B cell (primary cell): ENCODE data around the gene MPDU1. TPM values are rescaled to one million over a fixed set of nuclear protein-coding genes. Genes with fewer than 3 reads are reported as not detected.

Experiments used
- ATAC-seq: fragments of 200-7000 bp; cut with Tn5 transposase; one replicate; pipeline ENCODE4 v1.10.0; 2021; ENCODE audit warnings: low read depth, mild to moderate bottlenecking, moderate number of reproducible peaks, moderate library complexity
- CTCF ChIA-PET: fragments of 350-600 bp; sonication (Branson Sonifier 250); formaldehyde crosslinking; loops from one replicate; lab custom pipeline; 2021; ENCODE audit warnings: antibody characterized with exemption, inconsistent platforms; lab: Charles Lee
- POLR2A ChIA-PET: fragments of 350-600 bp; sonication (Branson Sonifier 250); formaldehyde crosslinking; loops from one replicate; lab custom pipeline; 2021; ENCODE audit warnings: antibody characterized with exemption; lab: Charles Lee
- DNase-seq: peaks from one replicate; pipeline ENCODE4 v3.0.0; 2013
- H2AFZ ChIP-seq: 2 replicates; pipeline ENCODE4 v1.6.1; 2012; ENCODE audit warnings: mild to moderate bottlenecking, low read depth, low read length; ENCODE audit not compliant: insufficient read depth, poor library complexity, severe bottlenecking
- H3K27ac ChIP-seq, 2 donors: 1 replicate in 1 of 2; 2 replicates in 1 of 2; pipeline ENCODE4 v1.5.1; 2012 to 2013; ENCODE audit warnings: low read length in 2 of 2, mild to moderate bottlenecking in 2 of 2, moderate library complexity in 1 of 2
- H3K27me3 ChIP-seq, 4 experiments: fragments of 200-600 bp in 1 of 4; sonication (generic) in 1 of 4; replicated peaks in 1 of 4; 1 replicate in 2 of 4; 2 replicates in 2 of 4; pipeline versions ENCODE4 v1.6.1 to v1.7.0; 2013 to 2016; ENCODE audit warnings: low read length in 3 of 4, mild to moderate bottlenecking in 2 of 4, mixed read lengths in 1 of 4, moderate library complexity in 1 of 4; ENCODE audit not compliant: insufficient read depth in 4 of 4, control insufficient read depth in 3 of 4; ENCODE audit errors: control extremely low read depth in 1 of 4
- H3K36me3 ChIP-seq, 2 experiments: replicated peaks in 1 of 2; 1 replicate in 1 of 2; 2 replicates in 1 of 2; pipeline versions ENCODE4 v1.6.1 to v1.7.1; 2013; ENCODE audit warnings: low read length in 1 of 2; ENCODE audit not compliant: insufficient read depth in 2 of 2, control insufficient read depth in 1 of 2; ENCODE audit errors: control extremely low read depth in 1 of 2, extremely low read depth in 1 of 2
- H3K4me1 ChIP-seq, 2 donors: fragments of 200-600 bp in 1 of 2; sonication (generic) in 1 of 2; 1 replicate in 1 of 2; 2 replicates in 1 of 2; pipeline versions ENCODE4 v1.5.1 to v1.6.1; 2013 to 2017; ENCODE audit warnings: low read length in 2 of 2; ENCODE audit not compliant: control insufficient read depth in 2 of 2, insufficient read depth in 2 of 2
- H3K4me2 ChIP-seq: replicated peaks from 2 replicates; pipeline ENCODE3; 2012; ENCODE audit warnings: mild to moderate bottlenecking, low read depth, low read length; ENCODE audit not compliant: poor library complexity, severe bottlenecking
- H3K4me3 ChIP-seq, 5 experiments: fragments of 200-600 bp in 1 of 5; sonication (generic) in 1 of 5; 1 replicate in 3 of 5; 2 replicates in 2 of 5; pipeline versions ENCODE4 v1.5.1 to v1.7.0; 2011 to 2016; ENCODE audit warnings: low read length in 4 of 5, mild to moderate bottlenecking in 4 of 5, low read depth in 2 of 5, control low read depth in 1 of 5, moderate library complexity in 1 of 5; ENCODE audit not compliant: insufficient read depth in 1 of 5; ENCODE audit errors: control extremely low read depth in 1 of 5, extremely low read depth in 1 of 5
- H3K79me2 ChIP-seq: fragments of 200-600 bp; sonication (generic); one replicate; pipeline ENCODE4 v1.6.0; 2016; ENCODE audit warnings: low read length; ENCODE audit not compliant: control insufficient read depth, insufficient read depth
- H3K9ac ChIP-seq: fragments of 200-600 bp; sonication (generic); 2 replicates; pipeline ENCODE4 v1.6.1; 2017; ENCODE audit warnings: mild to moderate bottlenecking, low read length, moderate library complexity
- H3K9me3 ChIP-seq, 3 donors: one replicate each; pipeline versions ENCODE4 v1.6.1 to v1.7.1; 2013; ENCODE audit warnings: low read length in 2 of 3; ENCODE audit not compliant: control insufficient read depth in 2 of 3, insufficient read depth in 1 of 3; ENCODE audit errors: control extremely low read depth in 1 of 3
- H4K20me1 ChIP-seq: 2 replicates; pipeline ENCODE4 v1.6.0; 2012; ENCODE audit warnings: mild to moderate bottlenecking, low read length; ENCODE audit not compliant: insufficient read depth, control insufficient read depth, poor library complexity, severe bottlenecking
- H3K27ac Mint-ChIP-seq: one replicate; pipeline ENCODE4 v1.8.0; 2021; ENCODE audit warnings: mixed read lengths
- H3K27me3 Mint-ChIP-seq: one replicate; pipeline ENCODE4 v1.8.0; 2021; ENCODE audit warnings: mixed read lengths
- H3K4me1 Mint-ChIP-seq: one replicate; pipeline ENCODE4 v1.8.0; 2021; ENCODE audit warnings: mixed read lengths
- H3K4me3 Mint-ChIP-seq: one replicate; pipeline ENCODE4 v1.8.0; 2021; ENCODE audit warnings: mixed read lengths
- H3K9me3 Mint-ChIP-seq: one replicate; pipeline ENCODE4 v1.8.0; 2022; ENCODE audit warnings: mixed read lengths; ENCODE audit not compliant: insufficient read depth
- CTCF ChIP-seq: fragments of 200-600 bp; IDR thresholded peaks from one replicate; pipeline ENCODE4 v1.8.0; 2022; ENCODE audit warnings: antibody characterized with exemption, mild to moderate bottlenecking
- EZH2 ChIP-seq: IDR thresholded peaks from 2 replicates; pipeline ENCODE4 v1.6.1; 2012; ENCODE audit warnings: borderline replicate concordance, low read depth, mild to moderate bottlenecking, moderate library complexity, low read length; ENCODE audit not compliant: insufficient read depth, poor library complexity, severe bottlenecking
- WGBS: methylation state at CpG from one replicate; pipeline ENCODE4 v1.1.5; 2013; ENCODE audit warnings: missing lambda C conversion rate; ENCODE audit not compliant: insufficient coverage; 5-methylcytosine and 5-hydroxymethylcytosine counted together
- intact Hi-C: fragments of 100-400 bp; cut with micrococcal nuclease; formaldehyde crosslinking; loops from one replicate; pipeline ENCODE4 v1.10.0; 2022
- polyA plus RNA-seq: library from polyadenylated mRNA; depleted of rRNA; stranded (reverse); fragments of >200 nt; gene quantifications from 2 replicates; pipeline ENCODE4 v1.2.3, GENCODE V29; 2012
- total RNA-seq, 2 donors: library from RNA; stranded (reverse); fragments of 120-200 nt in 1 of 2; gene quantifications; 1 replicate in 1 of 2; 2 replicates in 1 of 2; pipeline versions ENCODE4 v1.2.3 to v1.2.4, GENCODE V29; 2013 to 2022

MPDU1 gene
- total and polyA plus RNA-seq, 2 donors (not counting 1 experiment from before 2014, with no cell fraction given), result 31.7 to 51.5 TPM

DNA sequence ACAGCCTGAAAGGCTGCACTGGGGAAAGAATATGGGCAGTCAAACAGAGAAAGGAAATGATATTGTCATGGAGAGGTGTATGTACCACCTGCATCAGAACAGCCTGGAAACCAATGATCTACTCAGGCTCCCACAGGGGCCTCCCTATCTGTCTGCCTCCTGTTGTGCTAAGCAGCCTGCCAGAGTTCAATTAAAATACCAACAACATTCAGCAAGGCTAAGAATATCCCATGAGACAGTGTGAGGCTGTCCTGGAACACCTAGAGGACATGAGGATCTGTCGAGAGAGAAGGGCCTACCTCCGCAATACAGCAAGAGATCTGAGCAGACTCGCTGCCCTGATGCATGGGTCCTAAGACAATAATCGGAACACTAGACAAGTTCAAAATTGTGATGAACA, 22.6 kb downstream of the MPDU1 start:
- ChIA-PET POLR2A (no interaction called here), CTCF (interaction anchor here (0.8 kb wide), 1 partner anchor 26 kb away, joined by 3 read pairs; no protein-coding TSS in a partner anchor)
- Mint-ChIP-seq H3K4me3 (no peak overlapping the region), H3K27me3 (no peaks in the 10 kb centered on the region), H3K9me3 (no peaks in the 10 kb centered on the region), H3K27ac (no peak overlapping the region), H3K4me1 (peaks cover 7% of the 10 kb centered on the region)
- no peak for DNase-seq
- Histone ChIP-seq H3K4me1 (no peaks in the 10 kb centered on the region), H2AFZ (no peak overlapping the region), H3K9me3 (no peaks in the 10 kb centered on the region), H4K20me1 (peaks cover 27% of the 10 kb centered on the region), H3K4me3 (no peak overlapping the region), H3K4me2 (no peak overlapping the region), H3K79me2 (peaks cover 46% of the 10 kb centered on the region), H3K9ac (no peak overlapping the region), H3K36me3 (peaks cover 2 to 40% of the 10 kb centered on the region in 2 experiments), H3K27me3 (no peaks in the 10 kb centered on the region), H3K27ac (no peak overlapping the region)
- WGBS, result 96% methylated on average over 3 of the region's 4 CpGs
- no peak for TF ChIP-seq EZH2
- no peak for TF ChIP-seq CTCF
- intact Hi-C loops, result no loop called here
- no peak for ATAC-seq

DNA sequence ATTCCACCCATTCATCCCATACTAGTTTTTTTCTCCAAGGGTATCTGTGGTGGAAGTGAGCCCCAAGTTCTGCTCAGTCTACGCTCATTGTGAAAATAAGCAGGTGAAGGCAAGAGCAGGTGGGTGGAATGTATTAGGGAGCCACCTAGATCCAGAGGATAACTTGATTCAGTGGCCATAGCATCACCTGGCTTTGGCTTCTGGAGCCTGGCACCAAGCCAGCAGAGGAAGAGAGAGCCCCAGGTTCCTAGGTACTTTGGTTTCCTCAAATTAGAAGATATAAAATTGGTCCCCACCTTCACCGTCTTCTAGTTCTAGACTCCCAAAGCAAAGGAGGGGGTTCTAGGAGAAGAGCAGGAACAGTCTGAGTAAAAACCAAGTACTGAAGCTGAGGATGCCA, 27.0 kb downstream of the MPDU1 start:
- Histone ChIP-seq H3K9me3 (no peaks in the 10 kb centered on the region), H3K9ac (no peak overlapping the region), H3K4me3 (no peak overlapping the region), H3K4me1 (peaks cover 12 to 25% of the 10 kb centered on the region in 2 donors), H2AFZ (no peak overlapping the region), H3K36me3 (peaks cover 1 to 19% of the 10 kb centered on the region in 2 experiments), H4K20me1 (peaks cover 46% of the 10 kb centered on the region), H3K27ac (no peak overlapping the region), H3K79me2 (peaks cover 74% of the 10 kb centered on the region), H3K27me3 (no peaks in the 10 kb centered on the region), H3K4me2 (no peak overlapping the region)
- WGBS, result 100% methylated on average over 1 of the region's 2 CpGs
- Mint-ChIP-seq H3K9me3 (no peaks in the 10 kb centered on the region), H3K27me3 (no peaks in the 10 kb centered on the region), H3K4me3 (no peak overlapping the region), H3K27ac (no peak overlapping the region), H3K4me1 (peaks cover 29% of the 10 kb centered on the region)
- DNase-seq (no peak), ATAC-seq (no peak)
- no peak for TF ChIP-seq EZH2
- no peak for TF ChIP-seq CTCF
- POLR2A ChIA-PET, result no interaction called here
- CTCF ChIA-PET, result interaction anchor here (0.9 to 1.0 kb wide), 2 partner anchors 87 to 96 kb away, joined by 3 read pairs; no protein-coding TSS in a partner anchor
- intact Hi-C loops, result loop anchor here (10.0 kb wide), 1 partner anchor 234 kb away; no protein-coding TSS in a partner anchor
